Prostate gland (tissue), 2 donors: ENCODE measurements around the gene CNTNAP3. TPM values are rescaled to one million over a fixed set of nuclear protein-coding genes. Genes with fewer than 3 reads are reported as not detected.
"Not testable (repeated sequence)": the region's sequence is repeated elsewhere in the genome, so short reads cannot be mapped to it uniquely, and the experiment has no call there.

Experiments
- DNase-seq: peaks from one replicate; pipeline ENCODE4 v3.0.0-alpha.2; 2019; ENCODE audit warnings: low spot score
- H3K27ac ChIP-seq, 2 donors: fragments of 200-600 bp; sonication (generic); 2 replicates each; pipeline ENCODE4 v1.5.1; 2017 to 2019
- H3K27me3 ChIP-seq: fragments of 200-600 bp; sonication (generic); replicated peaks from 2 replicates; pipeline ENCODE4 v1.5.1; 2019; ENCODE audit not compliant: insufficient read depth
- H3K36me3 ChIP-seq, 2 donors: fragments of 200-600 bp; sonication (generic); 1 replicate in 1 of 2; 2 replicates in 1 of 2; pipeline versions ENCODE4 v1.5.1 to v1.8.1; 2017 to 2019
- H3K4me1 ChIP-seq: fragments of 200-600 bp; sonication (generic); replicated peaks from 2 replicates; pipeline ENCODE4 v1.5.1; 2019
- H3K4me3 ChIP-seq, 2 donors: fragments of 200-600 bp; sonication (generic); 2 replicates each; pipeline ENCODE4 v1.5.1; 2017 to 2019
- H3K9me3 ChIP-seq: fragments of 200-600 bp; sonication (generic); 2 replicates; pipeline ENCODE4 v1.5.1; 2017
- CTCF ChIP-seq, 4 experiments: fragments of 200-600 bp in 2 of 4; fragments of 450-650 bp in 2 of 4; sonication (generic) in 2 of 4; IDR thresholded peaks; 1 replicate in 3 of 4; 2 replicates in 1 of 4; pipeline ENCODE4 v1.5.1; 2016 to 2019; ENCODE audit warnings: antibody characterized with exemption in 4 of 4, mild to moderate bottlenecking in 2 of 4, moderate library complexity in 2 of 4
- POLR2A ChIP-seq: fragments of 450-650 bp; IDR thresholded peaks from one replicate; pipeline ENCODE4 v1.6.1; 2016; ENCODE audit warnings: antibody characterized with exemption, mild to moderate bottlenecking
- POLR2AphosphoS5 ChIP-seq: sonication (generic); formaldehyde crosslinking; IDR thresholded peaks from one replicate; pipeline ENCODE4 v1.6.1; 2017; ENCODE audit warnings: antibody characterized with exemption
- WGBS: methylation state at CpG from one replicate; pipeline ENCODE4 v1.1.5; 2018; 5-methylcytosine and 5-hydroxymethylcytosine counted together
- intact Hi-C: fragments of 100-400 bp; cut with DNase I; formaldehyde crosslinking; loops from one replicate; pipeline ENCODE4 v1.14.2; 2022
- total RNA-seq, 2 donors: library from RNA; depleted of rRNA; stranded (reverse); fragments of >200 nt; gene quantifications; one replicate each; pipeline ENCODE4 v1.1.0, GENCODE V29; 2016

Gene CNTNAP3
- total RNA-seq, 2 donors from 2014 or later: 8.2 to 8.3 TPM

GRCh38 chr9:39132826-39133552, 155.0 kb downstream of the CNTNAP3 start:
- H3K4me1 ChIP-seq, H3K9me3 ChIP-seq, intact Hi-C loops, DNase-seq, H3K27ac ChIP-seq, H3K27me3 ChIP-seq, H3K4me3 ChIP-seq, H3K36me3 ChIP-seq: not testable (repeated sequence)
- 69% methylated on average over 50 of the region's 51 CpGs for WGBS

- WGBS: 40% methylated on average over 2 of the region's 2 CpGs
- intact Hi-C loops, H3K9me3 ChIP-seq, DNase-seq, H3K27me3 ChIP-seq, H3K4me3 ChIP-seq, H3K4me1 ChIP-seq, H3K27ac ChIP-seq, H3K36me3 ChIP-seq: not testable (repeated sequence)
These were observed 166.6 kb downstream of the CNTNAP3 start for GRCh38 chr9:39121401-39121800.

- intact Hi-C loops, H3K27ac ChIP-seq, H3K27me3 ChIP-seq, H3K9me3 ChIP-seq, H3K4me3 ChIP-seq, H3K4me1 ChIP-seq, H3K36me3 ChIP-seq, DNase-seq: not testable (repeated sequence)
These were observed 176.2 kb downstream of the CNTNAP3 start for GRCh38 chr9:39111746-39112145.

GRCh38 chr9:39108145-39108544, 179.8 kb downstream of the CNTNAP3 start:
- intact Hi-C loops: no loop called here
- H3K36me3 ChIP-seq: no peaks in the 10 kb centered on the region
- no peaks in the 10 kb centered on the region for H3K27me3 ChIP-seq
- 95% methylated on average over 9 of the region's 9 CpGs for WGBS
- TF ChIP-seq CTCF (IDR thresholded peaks at IDR 0.05) (no peak), POLR2A (no peak), POLR2AphosphoS5 (no peak)
- no peak overlapping the region for H3K4me3 ChIP-seq
- H3K4me1 ChIP-seq: no peaks in the 10 kb centered on the region
- no peak for DNase-seq
- no peaks in the 10 kb centered on the region for H3K9me3 ChIP-seq
- H3K27ac ChIP-seq: no peak overlapping the region

GRCh38 chr9:39097208-39097607, 190.8 kb downstream of the CNTNAP3 start:
- H3K4me3 ChIP-seq, H3K27me3 ChIP-seq, H3K36me3 ChIP-seq, intact Hi-C loops, H3K4me1 ChIP-seq, H3K9me3 ChIP-seq, H3K27ac ChIP-seq, DNase-seq: not testable (repeated sequence)
- WGBS: 83% methylated on average over 1 of the region's 1 CpG

- intact Hi-C loops, H3K9me3 ChIP-seq, H3K27me3 ChIP-seq, H3K4me1 ChIP-seq, H3K36me3 ChIP-seq, H3K27ac ChIP-seq, H3K4me3 ChIP-seq, DNase-seq: not testable (repeated sequence)
- 92% methylated on average over 5 of the region's 5 CpGs for WGBS
These were observed 202.7 kb downstream of the CNTNAP3 start for GRCh38 chr9:39085311-39085710.

- intact Hi-C loops, H3K36me3 ChIP-seq, H3K4me3 ChIP-seq, H3K27ac ChIP-seq, DNase-seq, H3K9me3 ChIP-seq, H3K27me3 ChIP-seq, H3K4me1 ChIP-seq: not testable (repeated sequence)
- WGBS: 75% methylated on average over 4 of the region's 4 CpGs
These were observed 205.4 kb downstream of the CNTNAP3 start for GRCh38 chr9:39082574-39082973.

- H3K27me3 ChIP-seq, H3K27ac ChIP-seq, intact Hi-C loops, DNase-seq, H3K4me1 ChIP-seq, H3K36me3 ChIP-seq, H3K4me3 ChIP-seq, H3K9me3 ChIP-seq: not testable (repeated sequence)
- 83% methylated on average over 2 of the region's 3 CpGs for WGBS
These were observed 207.9 kb downstream of the CNTNAP3 start for GRCh38 chr9:39080081-39080480.
